Measurements from ENCODE around the gene SGMS1.

GRCh38 chr10:50557130-50557682 is 66.5 kb downstream of the SGMS1 start:
- TF ChIP-seq POLR2A (IDR thresholded peaks at IDR 0.05) = no peak
- no peak for TF ChIP-seq CTCF (IDR thresholded peaks at IDR 0.05 in 8 of 11, conservative IDR thresholded peaks at IDR 0.05 in 3 of 11)
